ENCODE data around the gene ANXA5. TPM values are rescaled to one million over a fixed set of nuclear protein-coding genes. Genes with fewer than 3 reads are reported as not detected.
A peak's percentile ranks its signal among the peaks of the same experiment; 100 is the strongest.

Gene ANXA5
- total and polyA plus RNA-seq, 9 of the 15 experiments (the other 6 are each of a cell fraction or from before 2014, with no cell fraction given): 49.9 to 131 (median 84.5) TPM

GRCh38 chr4:121711263-121712000, 14.7 kb upstream of the ANXA5 start (continued):
- TF ChIP-seq TFE3 (CRISPR knock-in tag; IDR thresholded peaks at IDR 0.05) (no peak), HMGXB4 (CRISPR knock-in tag; IDR thresholded peaks at IDR 0.05) (no peak), GTF2E2 (tag; IDR thresholded peaks at IDR 0.05) (no peak), MEF2D (tag; conservative IDR thresholded peaks at IDR 0.05; ENCODE audit: low read depth) (no peak), MITF (IDR thresholded peaks at IDR 0.05) (no peak), CTCFL (IDR thresholded peaks at IDR 0.05; ENCODE audit: borderline replicate concordance, insufficient read depth, low read depth, low read length, poor library complexity, severe bottlenecking) (no peak), NCOA4 (IDR thresholded peaks at IDR 0.05; ENCODE audit: partially characterized antibody) (no peak), YY1 (IDR thresholded peaks at IDR 0.05; ENCODE audit: borderline replicate concordance in 1 of 3, control insufficient read depth in 1 of 3, extremely low read depth in 1 of 3, insufficient read depth in 3 of 3, insufficient read length in 1 of 3, insufficient replicate concordance in 2 of 3, low read depth in 1 of 3, low read length in 2 of 3) (no peak), ZNF143 (CRISPR knock-in tag; IDR thresholded peaks at IDR 0.05) (no peak), ERF (CRISPR knock-in tag; IDR thresholded peaks at IDR 0.05) (no peak), MAZ (CRISPR knock-in tag; conservative IDR thresholded peaks at IDR 0.05 in 1 of 2, IDR thresholded peaks at IDR 0.05 in 1 of 2) (peak in 1 of 2 experiments; percentile 44; a peak in 1 of 4 replicates), CCAR2 (IDR thresholded peaks at IDR 0.05; ENCODE audit: low read depth, low read length) (no peak), FOS (IDR thresholded peaks at IDR 0.05; ENCODE audit: extremely low read depth, insufficient read length) (peak; percentile 67), SREBF2 (CRISPR knock-in tag; IDR thresholded peaks at IDR 0.05) (no peak), NFRKB (IDR thresholded peaks at IDR 0.05; ENCODE audit: low read depth) (no peak), ZNF431 (CRISPR knock-in tag; IDR thresholded peaks at IDR 0.05) (no peak), MCM5 (IDR thresholded peaks at IDR 0.05; ENCODE audit: low read depth) (no peak), CREBBP (IDR thresholded peaks at IDR 0.05; ENCODE audit: low read depth, low read length) (no peak), SAFB (IDR thresholded peaks at IDR 0.05; ENCODE audit: borderline replicate concordance, low read depth, low read length) (no peak)
